ENCODE results near the gene KIAA0319L.
"Not testable (repeated sequence)": the region's sequence is repeated elsewhere in the genome, so short reads cannot be mapped to it uniquely, and the experiment has no call there.

Gene KIAA0319L

DNA sequence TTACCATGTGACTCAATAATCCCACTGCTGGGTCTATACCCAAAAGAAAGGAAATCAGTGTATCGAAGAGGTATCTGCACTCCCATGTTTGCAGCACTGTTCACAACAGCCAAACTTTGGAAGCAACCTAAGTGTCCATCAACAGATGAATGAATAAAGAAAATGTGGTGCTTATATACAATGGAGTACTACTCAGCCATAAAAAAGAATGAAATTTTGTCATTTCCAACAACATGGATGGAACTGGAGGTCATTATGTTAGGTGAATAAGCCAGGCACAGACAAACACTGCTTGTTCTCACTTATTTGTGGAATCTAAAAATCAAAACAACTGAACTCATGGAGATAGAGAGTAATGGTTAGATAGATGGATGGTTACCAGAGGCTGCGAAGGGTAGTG, 79.3 kb downstream of the KIAA0319L start:
- no peak for DNase-seq

DNA sequence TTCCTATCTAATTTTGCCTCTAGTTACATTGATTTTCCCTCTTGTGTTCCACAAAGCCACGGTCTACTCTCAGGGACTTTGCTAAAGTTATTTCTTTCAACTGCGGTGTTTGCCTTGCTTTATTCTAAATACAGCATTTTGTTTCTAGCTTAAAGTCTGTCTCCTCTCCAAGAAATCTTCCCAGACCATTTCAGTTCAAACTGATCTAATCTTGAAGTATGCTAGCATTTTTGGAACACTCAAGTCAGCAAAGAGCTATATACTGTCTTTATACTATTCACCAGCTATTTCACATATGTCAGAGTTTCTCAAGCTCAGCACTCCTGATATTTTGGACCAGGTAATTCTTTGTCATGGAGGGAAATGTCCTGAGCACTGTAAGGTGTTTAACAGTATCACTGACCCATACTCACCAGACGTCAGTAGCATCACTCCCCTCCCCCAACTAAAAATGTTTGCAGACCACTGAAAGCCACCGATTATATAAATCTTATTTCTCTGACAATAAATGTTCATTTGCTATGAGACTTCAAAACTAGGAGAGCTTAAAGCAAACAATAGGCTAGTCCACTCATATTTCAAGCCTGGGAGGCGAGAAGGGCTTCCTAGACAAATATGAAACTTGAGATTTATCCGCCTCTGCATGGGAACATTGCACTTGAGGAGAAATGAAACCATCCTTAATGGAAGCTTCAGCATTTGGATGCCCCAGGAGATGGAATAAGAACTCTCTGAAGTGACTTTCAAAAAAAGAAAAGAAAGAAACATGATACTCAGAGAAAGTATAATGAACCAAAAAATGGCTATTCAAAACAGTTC, 81.1 kb downstream of the KIAA0319L start:
- DNase-seq = no peak

DNA sequence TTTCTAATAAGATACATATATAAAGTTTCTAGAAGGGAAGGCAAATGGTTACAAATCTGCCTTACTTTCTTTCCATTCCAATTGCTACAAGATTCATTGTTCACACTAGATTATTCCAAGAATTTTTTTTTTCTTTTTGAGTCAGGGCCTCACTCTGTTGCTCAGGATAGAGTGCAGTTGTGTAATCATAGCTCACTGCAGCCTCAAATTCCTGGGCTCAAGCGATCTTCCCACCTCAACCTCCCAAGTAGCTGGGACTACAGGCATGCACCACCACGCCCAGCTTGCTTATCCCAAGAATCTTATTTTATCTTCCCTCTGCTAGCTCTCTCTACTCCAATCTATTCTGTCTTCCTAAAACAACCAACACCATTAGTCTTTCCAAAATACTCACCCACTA, 81.8 kb downstream of the KIAA0319L start:
- no peak for DNase-seq

DNA sequence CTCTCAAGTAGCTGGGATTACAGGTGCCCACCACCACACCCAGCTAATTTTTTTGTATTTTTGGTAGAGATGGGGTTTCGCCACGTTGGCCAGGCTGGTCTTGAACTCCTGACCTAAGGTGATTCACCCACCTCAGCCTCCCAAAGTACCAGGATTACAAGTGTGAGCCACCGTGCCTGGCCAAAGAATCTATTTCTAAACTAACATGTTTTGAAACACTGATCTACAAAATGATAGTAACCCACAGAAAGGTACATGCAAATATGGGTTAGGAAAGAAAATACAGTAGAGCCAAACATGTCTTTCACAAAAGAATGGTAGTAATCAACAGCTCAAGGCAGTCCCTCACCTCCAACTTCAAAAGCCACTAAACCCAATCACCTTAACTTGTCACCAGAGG, 84.0 kb downstream of the KIAA0319L start:
- not testable (repeated sequence) for DNase-seq

DNA sequence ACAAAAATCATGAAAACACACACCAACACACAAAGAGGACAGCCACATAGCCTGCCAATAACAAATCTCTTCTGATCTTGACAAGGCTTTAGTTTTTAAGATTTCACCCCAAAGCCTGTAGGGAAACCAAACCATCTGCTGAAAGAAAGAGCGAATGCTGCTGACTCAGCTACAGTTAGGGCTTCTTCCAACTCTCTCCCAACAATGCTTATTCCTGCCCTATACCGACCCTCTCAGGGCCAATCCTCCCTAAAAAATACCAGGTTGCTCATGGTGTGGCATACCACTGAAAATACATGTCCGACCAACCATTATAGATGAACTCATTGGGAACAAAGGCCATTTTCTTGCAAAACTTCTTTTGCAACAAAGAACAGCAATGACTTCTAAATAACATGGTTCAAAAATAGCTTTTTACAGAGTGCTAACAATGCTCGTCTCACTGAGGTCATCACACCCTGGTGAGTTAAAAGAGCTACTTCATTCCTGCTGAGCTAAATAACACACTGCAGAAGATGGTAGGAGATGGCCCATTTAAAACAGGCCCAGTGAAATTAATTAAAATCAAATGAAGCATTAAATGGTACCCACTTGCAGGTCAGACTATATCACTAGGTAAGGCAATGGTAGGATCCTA, 86.1 kb downstream of the KIAA0319L start:
- no peak for DNase-seq

DNA sequence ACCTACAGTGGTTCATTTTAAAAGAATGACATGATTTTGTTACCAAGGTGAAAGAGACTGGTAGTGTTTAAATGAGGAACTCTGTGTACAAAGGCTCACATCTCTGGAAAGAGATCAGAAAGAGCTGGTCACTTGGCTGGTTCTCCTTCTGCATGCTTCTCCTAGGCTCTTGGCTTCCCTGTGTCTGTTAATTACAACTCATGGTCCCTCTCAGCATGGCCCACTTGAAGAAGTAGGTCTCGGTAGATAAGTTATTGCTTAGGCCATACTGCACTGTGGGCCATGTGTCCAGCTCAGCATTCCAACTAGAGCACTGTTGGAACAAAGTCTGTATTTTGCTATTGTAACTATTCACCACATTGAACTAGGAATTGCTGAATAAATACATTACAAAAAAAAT, 91.1 kb downstream of the KIAA0319L start:
- DNase-seq = no peak

DNA sequence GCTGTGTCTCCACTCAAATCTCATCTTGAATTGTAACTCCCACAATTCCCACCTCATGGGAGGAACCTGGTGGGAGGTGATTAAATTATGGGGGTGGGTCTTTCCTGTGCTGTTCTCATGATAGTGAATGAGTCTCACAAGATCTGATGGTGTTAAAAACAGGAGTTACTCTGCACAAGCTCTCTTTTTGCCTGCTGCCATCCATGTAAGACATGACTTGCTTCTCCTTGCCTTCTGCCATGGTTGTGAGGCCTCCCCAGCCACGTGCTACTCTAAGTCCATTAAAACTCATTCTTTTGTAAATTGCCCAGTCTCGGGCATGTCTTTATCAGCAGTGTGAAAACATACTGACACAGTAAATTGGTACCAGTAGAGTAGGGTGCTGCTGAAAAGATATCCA, 93.5 kb downstream of the KIAA0319L start:
- not testable (repeated sequence) for DNase-seq

DNA sequence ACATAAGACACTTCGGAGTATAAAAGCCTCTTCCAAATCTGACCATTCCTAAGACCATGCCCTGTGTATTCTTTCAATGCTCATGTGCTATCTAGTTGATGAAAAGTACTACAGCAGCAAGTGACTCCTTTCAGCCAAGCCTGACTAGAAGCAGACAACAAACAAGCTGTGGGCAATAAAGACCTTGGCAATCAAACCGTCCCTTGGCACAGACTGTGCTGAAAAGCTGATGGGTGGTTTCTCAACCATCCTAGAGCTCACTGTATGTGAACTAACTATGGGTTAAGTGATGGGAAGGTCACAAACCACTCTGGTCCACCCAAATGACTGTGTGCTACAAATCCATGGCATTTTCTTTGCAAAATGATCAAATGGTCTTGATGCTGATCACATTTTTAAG, 94.0 kb downstream of the KIAA0319L start:
- no peak for DNase-seq

DNA sequence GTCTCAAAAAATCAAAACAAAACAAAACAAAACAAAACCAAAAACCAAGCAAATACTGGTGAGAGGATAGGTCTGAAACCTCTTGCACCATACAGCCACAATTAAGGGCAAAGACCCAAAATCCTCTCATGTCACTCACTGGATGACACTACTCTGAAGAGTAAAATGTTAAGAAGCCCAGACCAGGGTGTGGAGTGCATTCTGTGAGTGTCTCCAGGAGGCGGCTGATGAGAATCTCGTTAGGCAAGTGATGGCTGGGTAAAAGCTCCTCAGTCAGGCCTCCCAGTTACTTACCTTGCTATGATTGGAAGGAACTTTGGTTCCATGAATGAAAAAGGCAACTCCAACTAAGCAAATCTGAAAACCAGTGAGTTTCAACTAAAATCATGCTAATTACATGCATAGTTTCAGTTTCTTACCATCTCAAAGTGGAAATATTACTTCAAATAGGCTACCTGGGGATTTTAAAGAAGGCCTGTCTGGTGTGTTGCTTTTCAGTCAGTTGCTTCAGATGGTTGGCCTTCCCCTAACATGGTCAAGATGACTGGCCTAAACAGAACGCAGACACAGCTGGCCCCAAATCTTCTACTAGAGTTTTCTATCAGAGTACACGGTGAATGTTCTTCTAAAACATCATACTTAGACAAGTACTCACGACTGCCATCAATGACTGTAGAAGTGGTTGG, 95.1 kb downstream of the KIAA0319L start:
- DNase-seq = no peak

DNA sequence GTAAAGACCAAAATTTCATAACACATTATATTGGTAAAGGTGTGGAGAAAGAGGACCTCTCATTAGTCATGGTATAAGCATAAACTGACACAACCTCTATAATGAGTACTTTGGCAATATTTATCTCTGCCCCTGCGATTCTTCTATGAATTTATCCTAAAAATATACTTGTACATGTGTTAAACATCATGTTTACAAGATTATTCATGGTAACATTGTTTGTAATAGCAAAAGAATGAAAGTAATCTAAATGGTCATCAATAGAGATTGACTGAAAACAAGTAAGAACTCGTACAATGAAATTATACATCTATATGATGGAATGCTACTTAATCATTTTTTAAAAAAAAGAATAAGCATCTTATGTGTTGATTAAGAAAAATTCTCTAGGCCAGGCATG, 96.4 kb downstream of the KIAA0319L start:
- no peak for DNase-seq

DNA sequence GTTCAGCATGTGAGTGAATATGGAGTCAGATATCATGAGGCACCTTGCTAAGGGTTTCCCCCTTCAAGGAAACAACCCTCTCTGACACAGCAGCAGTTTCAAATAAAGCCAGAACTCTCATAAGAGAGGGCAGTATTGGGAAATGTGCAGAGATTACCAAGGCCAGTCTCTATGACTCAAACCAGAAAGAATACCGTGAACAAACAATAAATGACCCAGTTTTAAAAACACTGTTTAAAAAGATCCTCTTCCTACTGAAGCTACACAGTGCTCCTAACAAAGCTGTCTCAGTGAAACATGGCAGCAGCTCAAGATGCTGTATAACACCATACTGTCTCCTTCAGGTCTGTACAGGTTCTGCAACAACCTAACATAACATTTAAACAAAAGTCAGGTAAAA, 102.6 kb downstream of the KIAA0319L start:
- no peak for DNase-seq

DNA sequence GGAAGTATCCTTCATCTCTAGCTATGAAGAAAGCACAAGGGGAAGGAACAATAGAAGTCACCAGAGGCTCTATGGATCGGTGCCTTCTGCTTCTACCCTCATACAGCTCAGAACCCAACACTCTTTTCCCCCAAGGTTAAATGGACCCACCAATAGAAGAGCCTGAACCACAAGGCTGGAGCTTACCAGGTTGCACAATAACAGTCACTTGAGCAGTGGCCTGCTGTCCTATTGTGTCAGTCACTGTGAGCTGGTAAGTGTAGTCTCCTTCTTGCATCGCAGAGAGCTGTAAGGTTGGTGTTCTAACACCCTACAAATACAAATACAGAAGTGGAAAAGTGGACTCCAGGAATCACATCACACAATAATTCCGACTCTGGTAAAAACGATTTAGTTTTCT, 103.0 kb downstream of the KIAA0319L start:
- DNase-seq = no peak

DNA sequence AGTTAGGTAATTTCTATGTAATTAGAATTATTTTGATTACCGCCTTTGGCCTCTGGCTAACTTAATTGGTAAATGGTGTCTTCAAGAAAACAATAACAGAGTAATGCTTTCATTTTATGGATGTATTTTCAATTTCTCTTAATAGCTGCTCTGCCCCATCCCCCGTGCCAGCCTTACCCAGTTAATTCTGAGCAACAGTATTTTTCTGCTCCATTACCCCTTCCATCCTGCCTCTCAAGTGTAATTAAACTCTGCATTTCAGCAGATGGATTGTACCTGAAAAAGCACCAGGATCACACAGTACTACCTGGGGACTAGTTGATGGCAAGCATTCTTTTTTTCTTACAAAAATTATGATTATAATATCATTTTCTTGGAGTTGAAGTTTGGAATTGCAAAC, 104.2 kb downstream of the KIAA0319L start:
- DNase-seq = no peak

DNA sequence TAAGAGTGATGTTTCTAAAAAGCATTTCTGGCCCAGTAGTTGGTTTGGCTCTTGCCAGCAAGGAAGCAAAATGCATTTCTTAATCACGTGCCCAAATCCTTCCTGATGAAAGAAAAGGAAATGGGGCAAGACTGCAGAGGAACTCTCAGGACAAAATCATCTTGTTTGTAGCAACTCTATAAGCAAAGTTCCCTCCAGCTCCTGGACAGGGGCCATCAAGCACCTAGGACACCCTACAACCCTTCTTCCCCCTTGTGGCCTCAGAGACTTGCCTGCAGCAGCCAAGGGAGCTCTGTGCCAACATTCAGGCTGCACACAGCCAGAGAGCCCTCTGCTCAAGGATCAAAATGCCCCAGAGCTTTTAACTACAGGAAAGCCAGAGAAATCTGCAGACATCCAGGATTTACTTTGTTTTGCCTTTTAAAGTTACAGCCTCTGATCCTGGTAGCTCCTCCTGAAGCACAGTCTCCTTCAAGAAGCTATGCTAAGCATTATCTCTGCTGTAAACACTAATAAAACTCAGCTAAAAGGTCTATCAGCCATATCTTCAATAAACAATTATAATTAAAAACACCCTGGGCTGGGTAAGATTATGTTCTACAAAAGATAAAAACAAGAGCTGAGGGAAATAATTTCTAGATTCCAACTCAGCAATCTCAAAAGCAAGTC, 105.0 kb downstream of the KIAA0319L start:
- DNase-seq = no peak

DNA sequence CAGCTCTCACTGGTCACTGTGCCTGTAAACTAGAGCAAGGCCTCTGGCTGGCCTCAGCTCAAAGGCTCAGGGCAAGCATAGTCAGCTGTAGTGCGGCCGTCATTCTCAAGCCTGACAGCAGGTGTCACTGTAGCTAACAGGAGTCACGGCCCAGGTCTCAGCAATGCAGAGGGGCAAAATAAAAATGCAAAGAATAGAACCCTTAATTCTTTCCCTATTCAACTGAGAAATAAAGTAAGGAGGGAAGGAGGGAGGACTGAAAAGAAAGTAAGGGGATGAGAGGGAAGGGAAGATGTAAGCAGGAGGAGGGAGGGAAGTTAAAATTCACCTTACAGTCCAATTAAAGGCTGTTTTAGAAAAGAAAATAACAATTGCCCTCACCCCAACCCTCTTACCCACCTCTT, 106.1 kb downstream of the KIAA0319L start:
- peak; percentile 87 for DNase-seq

DNA sequence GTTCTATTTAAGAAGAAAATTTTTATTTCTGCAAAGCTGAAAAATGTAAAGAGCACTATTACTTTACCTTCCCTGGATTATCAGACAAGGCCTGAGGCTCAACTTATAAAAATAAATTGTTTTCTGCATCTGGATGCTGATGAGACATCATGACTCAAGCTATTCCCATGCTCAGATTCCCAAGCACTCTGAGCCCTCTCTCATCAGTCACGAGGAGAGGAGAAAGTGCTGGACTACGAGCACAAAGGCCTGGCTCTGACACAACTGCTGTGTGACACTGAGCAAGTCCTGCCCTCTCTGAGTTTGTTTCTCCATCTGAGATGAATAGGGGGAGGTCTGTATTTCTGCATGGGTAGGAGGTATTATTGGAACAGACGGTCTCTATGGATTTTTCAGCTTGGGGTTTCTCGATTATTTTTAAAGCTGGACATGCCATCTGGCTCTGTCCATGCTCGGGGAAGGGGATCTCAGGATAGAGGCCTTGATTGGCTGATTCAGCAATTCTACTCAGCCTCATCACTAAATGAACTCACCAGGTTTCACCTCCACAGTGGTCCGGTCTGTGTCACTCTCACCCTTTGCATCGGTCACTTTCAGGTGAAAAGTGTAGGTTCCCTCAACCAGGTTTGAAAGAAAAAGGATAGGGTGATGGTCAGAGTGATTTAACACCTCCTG, 107.7 kb downstream of the KIAA0319L start:
- no peak for DNase-seq

DNA sequence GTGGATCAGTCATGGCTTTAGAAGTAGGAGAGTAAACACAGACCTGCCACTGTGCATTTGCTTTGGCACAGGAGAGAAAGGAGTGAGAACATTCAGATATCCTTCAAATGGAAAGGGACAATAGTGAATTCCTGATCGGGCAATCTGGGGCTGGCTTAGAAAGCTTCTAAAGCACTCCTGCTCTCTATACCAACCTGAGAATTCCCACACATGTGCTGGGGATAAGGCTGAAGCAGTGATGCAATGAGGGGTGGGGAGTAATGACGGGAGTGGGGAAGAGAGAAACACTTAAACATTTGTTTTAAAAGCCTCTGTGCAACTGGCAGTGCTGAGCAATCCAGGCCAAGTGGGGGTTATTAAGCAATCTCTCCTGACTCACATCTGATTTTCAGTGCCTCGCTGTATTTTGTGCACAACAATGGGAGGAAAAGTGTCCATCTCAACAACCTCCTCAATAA, 108.8 kb downstream of the KIAA0319L start:
- no peak for DNase-seq

DNA sequence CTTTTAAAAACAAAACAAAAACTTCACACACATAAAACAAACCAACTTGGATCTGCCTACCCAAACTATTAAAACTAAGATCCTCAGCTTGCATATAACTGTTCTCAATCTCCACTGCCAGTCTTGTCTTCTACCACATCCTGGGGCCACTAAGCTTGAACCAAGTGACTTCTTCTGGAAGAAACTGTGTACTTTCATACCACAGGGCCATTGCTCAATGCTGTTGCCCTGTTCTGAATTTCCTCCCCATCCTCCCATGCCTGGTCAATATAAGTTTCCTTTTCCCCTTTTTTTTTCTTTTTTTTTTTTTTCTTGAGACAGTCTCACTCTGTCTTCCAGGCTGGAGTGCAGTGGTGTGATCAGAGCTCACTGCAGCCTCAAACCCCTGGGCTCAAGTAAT, 109.9 kb downstream of the KIAA0319L start:
- DNase-seq = no peak

DNA sequence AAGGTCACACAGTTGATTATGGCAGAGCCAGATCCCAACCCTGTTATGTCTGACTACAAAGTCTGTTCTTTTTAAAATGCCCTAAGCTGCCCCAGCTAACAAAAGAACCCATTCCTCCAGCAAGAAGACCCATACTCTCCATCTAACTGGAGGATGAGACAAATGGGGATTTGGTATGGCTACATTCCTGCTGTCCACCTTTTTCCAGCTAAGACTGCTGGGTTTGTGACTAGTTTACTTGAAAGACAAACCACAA, 112.8 kb downstream of the KIAA0319L start:
- no peak for DNase-seq

DNA sequence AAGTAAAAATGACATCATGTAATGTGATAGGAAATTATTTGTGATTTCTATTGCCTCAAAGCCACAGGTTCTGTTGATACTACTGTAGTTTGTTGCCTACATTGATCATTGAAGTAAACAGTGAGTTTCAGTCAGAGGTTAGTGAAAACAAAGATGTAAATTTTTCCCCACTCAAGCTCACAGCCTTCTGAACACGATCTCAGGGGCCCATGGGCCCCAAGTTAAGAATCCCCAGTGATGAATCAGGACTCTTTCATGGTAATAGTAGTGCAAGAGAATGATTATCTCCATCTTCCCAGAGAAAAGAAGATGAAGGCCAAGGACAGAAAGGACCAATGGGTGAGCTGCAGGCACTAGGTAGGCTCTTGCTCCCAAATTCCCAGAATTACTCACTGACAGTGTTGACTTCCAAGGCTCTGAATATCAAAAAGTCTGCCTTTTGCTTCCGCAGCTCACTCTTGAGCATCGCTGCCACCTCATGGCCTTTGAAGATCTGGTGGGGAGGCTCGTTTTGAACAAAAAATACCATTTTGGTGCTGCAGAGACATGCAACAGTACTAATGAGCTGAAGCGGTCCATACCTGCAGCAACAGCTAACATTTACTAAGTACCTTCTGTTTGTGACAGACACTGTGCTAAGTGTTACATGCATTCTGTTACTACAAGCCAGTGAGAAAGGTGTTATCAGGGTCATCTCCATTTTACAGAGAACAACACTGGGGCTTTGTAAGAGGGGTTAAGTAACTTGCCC, 113.3 kb downstream of the KIAA0319L start:
- DNase-seq = no peak

DNA sequence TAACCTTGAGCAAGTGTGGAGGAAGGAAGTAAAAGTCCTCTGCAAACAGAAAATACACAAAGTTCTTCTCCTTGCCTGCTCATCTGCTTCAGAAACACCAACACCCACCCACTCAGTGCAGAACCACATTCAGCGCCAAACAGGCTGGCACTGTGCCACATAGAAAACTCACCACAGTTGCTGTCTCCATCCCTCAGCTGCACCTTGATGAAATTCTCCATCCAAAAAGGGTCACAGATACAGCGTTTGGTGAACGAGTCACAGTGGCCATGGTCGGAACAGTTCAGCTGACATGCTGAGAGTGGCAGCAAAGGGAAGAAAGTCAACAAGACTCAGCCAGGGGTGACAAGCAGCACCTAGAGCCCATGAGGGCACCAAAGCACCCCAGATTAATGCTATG, 114.5 kb downstream of the KIAA0319L start:
- DNase-seq = peak; percentile 67

DNA sequence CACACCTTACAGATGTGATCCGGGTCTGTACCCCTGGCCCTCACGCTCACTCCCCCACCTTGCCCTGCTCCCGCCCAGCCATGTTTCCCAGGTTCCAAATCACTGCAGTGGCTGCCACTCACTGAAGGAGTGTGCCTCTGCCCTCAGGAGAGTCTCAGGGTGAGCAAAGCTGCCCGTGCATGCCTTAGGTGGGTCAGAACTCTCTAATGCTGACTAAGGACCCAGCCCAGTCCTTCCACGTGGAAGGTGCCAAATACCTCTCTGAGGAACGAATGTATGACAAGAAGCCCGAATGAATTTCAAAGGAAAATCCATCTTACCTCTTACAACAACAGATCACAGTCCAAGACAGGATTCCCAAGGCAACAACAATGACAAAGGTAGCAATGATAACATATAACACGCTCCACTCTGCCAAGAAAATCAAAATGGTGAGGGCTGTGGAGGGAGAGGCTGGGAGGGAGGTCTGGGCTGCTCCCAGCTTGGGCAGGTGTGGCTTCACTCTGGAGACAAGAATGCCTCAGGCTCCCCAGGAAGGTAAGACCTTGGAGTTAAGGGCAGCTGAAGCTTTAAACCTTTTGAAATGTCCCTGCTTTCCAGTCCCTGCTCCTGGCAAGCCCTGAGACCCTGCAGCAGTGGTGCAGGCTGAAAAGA, 115.2 kb downstream of the KIAA0319L start:
- DNase-seq = no peak

Data from stimulated activated CD8-positive, alpha-beta memory T cell treated with anti-CD3 and anti-CD28 coated beads, Interleukin-4, amount 100 ng/mL, for 48 hours (primary cell).